Measurements from ENCODE around the gene DGCR2.

Gene DGCR2

GRCh38 chr22:18997925-18998315, 124.3 kb downstream of the DGCR2 start:
- no peak overlapping the region for H3K27ac ChIP-seq (replicated peaks)
- no peak for DNase-seq (ENCODE audit: low read depth in 1 of 2, low spot score in 1 of 2)
- peaks cover 4% of the 10 kb centered on the region for H3K27me3 ChIP-seq (ENCODE audit: insufficient read depth, poor library complexity, severe bottlenecking)
- TF ChIP-seq SPI1 (IDR thresholded peaks at IDR 0.05; ENCODE audit: borderline replicate concordance, low read depth) (no peak), GABPA (IDR thresholded peaks at IDR 0.05; ENCODE audit: low read depth) (no peak), CTCF (IDR thresholded peaks at IDR 0.05; ENCODE audit: insufficient read depth, low read length) (no peak), REST (IDR thresholded peaks at IDR 0.05; ENCODE audit: insufficient replicate concordance, low read depth) (no peak), POLR2AphosphoS5 (IDR thresholded peaks at IDR 0.05; ENCODE audit: low read depth) (no peak)
- no peak overlapping the region for H3K4me3 ChIP-seq (replicated peaks; ENCODE audit: insufficient read depth, low read length)

GRCh38 chr22:18997306-18997924, 124.8 kb downstream of the DGCR2 start:
- TF ChIP-seq REST (IDR thresholded peaks at IDR 0.05; ENCODE audit: insufficient replicate concordance, low read depth) (no peak), CTCF (IDR thresholded peaks at IDR 0.05; ENCODE audit: insufficient read depth, low read length) (no peak), SPI1 (IDR thresholded peaks at IDR 0.05; ENCODE audit: borderline replicate concordance, low read depth) (no peak), POLR2AphosphoS5 (IDR thresholded peaks at IDR 0.05; ENCODE audit: low read depth) (no peak), GABPA (IDR thresholded peaks at IDR 0.05; ENCODE audit: low read depth) (no peak)
- no peak for DNase-seq (ENCODE audit: low read depth in 1 of 2, low spot score in 1 of 2)
- H3K27ac ChIP-seq (replicated peaks) = no peak overlapping the region

DNA sequence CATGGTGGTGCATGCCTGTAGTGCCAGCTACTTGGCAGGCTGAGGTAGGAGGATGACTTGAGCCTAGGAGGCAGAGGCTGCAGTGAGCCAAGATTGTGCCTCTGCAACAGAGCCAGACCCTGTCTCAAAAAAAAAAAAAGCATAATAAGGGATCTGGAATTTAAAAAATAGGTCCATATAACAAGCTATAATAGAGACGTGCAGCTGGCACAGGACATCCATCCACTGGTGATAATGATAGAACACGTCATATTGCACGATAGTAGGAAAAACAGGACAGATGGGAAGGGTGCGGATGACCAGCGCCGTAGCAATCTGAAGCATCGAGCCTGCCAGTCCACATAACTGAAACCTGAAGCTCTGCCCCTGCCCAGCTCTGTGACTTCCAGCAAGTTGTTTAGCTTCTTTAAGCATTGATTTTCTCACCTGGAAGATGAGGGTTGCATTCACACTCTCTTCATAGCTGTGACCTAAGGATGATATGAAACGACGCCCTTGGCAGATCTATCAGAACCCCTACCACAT, 125.8 kb downstream of the DGCR2 start:
- Histone ChIP-seq H3K27ac (replicated peaks) (no peak overlapping the region), H3K4me3 (replicated peaks; ENCODE audit: insufficient read depth, low read length) (no peak overlapping the region), H3K27me3 (ENCODE audit: insufficient read depth, poor library complexity, severe bottlenecking) (peaks cover 4% of the 10 kb centered on the region)
- no peak for DNase-seq (ENCODE audit: low read depth in 1 of 2, low spot score in 1 of 2)
- TF ChIP-seq GABPA (IDR thresholded peaks at IDR 0.05; ENCODE audit: low read depth) (no peak), SPI1 (IDR thresholded peaks at IDR 0.05; ENCODE audit: borderline replicate concordance, low read depth) (no peak), REST (IDR thresholded peaks at IDR 0.05; ENCODE audit: insufficient replicate concordance, low read depth) (no peak), POLR2AphosphoS5 (IDR thresholded peaks at IDR 0.05; ENCODE audit: low read depth) (no peak), CTCF (IDR thresholded peaks at IDR 0.05; ENCODE audit: insufficient read depth, low read length) (no peak)

More at GRCh38 chr22:18997306-18997924, 124.8 kb downstream of the DGCR2 start:
- Histone ChIP-seq H3K27me3 (ENCODE audit: insufficient read depth, poor library complexity, severe bottlenecking) (peaks cover 4% of the 10 kb centered on the region), H3K4me3 (replicated peaks; ENCODE audit: insufficient read depth, low read length) (no peak overlapping the region)

Data from HL-60 (cell line).